K562 (cell line): ENCODE data around the gene LAMA5. TPM values are rescaled to one million over a fixed set of nuclear protein-coding genes. Genes with fewer than 3 reads are reported as not detected.

Experiments used
- CBX1 ChIP-seq: sonication (generic); IDR thresholded peaks from 2 replicates; pipeline ENCODE4 v1.6.1; 2016; ENCODE audit warnings: antibody characterized with exemption, low read depth, mild to moderate bottlenecking
- E2F4 ChIP-seq: sonication (generic); formaldehyde crosslinking; IDR thresholded peaks from 2 replicates; pipeline ENCODE4 v1.8.0; 2022; ENCODE audit warnings: mild to moderate bottlenecking, low read depth, missing genetic modification reagents
- EP400 ChIP-seq: fragments of 450-650 bp; IDR thresholded peaks from 2 replicates; pipeline ENCODE4 v1.6.1; 2017; ENCODE audit warnings: antibody characterized with exemption, mild to moderate bottlenecking, moderate library complexity
- GMEB1 ChIP-seq: fragments of 250-450 bp; sonication (Bioruptor Pico); IDR thresholded peaks from 2 replicates; pipeline ENCODE4 v1.4.0; 2020; ENCODE audit warnings: mild to moderate bottlenecking
- GTF2B ChIP-seq: IDR thresholded peaks from 2 replicates; pipeline ENCODE4 v1.6.1; 2011; ENCODE audit not compliant: insufficient read length; ENCODE audit errors: extremely low read depth
- MAFK ChIP-seq: IDR thresholded peaks from 2 replicates; pipeline ENCODE4 v1.6.1; 2011; ENCODE audit warnings: low read length, improper control_type of control experiment
- MEF2D ChIP-seq: conservative IDR thresholded peaks from 2 replicates; pipeline ENCODE4 v1.6.1; 2016; ENCODE audit warnings: low read depth, missing genetic modification characterization, missing compliant biosample characterization
- NUFIP1 ChIP-seq: fragments of 450-650 bp; IDR thresholded peaks from 2 replicates; pipeline ENCODE4 v1.6.1; 2018; ENCODE audit not compliant: partially characterized antibody
- PHF21A ChIP-seq: fragments of 450-650 bp; IDR thresholded peaks from 2 replicates; pipeline ENCODE4 v1.6.1; 2017; ENCODE audit warnings: low read depth, borderline replicate concordance
- REST ChIP-seq, 2 experiments: fragments of 450-650 bp; formaldehyde crosslinking in 1 of 2; IDR thresholded peaks; 2 replicates each; pipeline versions ENCODE4 v1.4.0 to v1.6.1; 2014 to 2020; ENCODE audit warnings: mild to moderate bottlenecking in 2 of 2, borderline replicate concordance in 1 of 2, low read depth in 1 of 2
- U2AF1 ChIP-seq: fragments of 200-400 bp; formaldehyde crosslinking; optimal IDR thresholded peaks from 2 replicates; pipeline ENCODE3; 2017; ENCODE audit warnings: mild to moderate bottlenecking, low read depth, low read length, moderate library complexity
- YY1 ChIP-seq, 3 experiments: IDR thresholded peaks; 2 replicates each; pipeline ENCODE4 v1.6.1; 2011; ENCODE audit warnings: low read length in 2 of 3, mild to moderate bottlenecking in 2 of 3, moderate library complexity in 2 of 3, borderline replicate concordance in 1 of 3, control low read depth in 1 of 3, low read depth in 1 of 3; ENCODE audit not compliant: insufficient read depth in 3 of 3, insufficient replicate concordance in 2 of 3, control insufficient read depth in 1 of 3, insufficient read length in 1 of 3; ENCODE audit errors: extremely low read depth in 1 of 3
- ZKSCAN1 ChIP-seq: fragments of 150-350 bp; IDR thresholded peaks from 2 replicates; pipeline ENCODE4 v1.6.1; 2016; ENCODE audit warnings: low read depth, low read length
- polyA plus RNA-seq, 8 experiments: library from polyadenylated mRNA; depleted of rRNA in 4 of 8; stranded (reverse) in 5 of 8; unstranded in 3 of 8; fragments of >200 nt; fragmentation: Nextera tagmentation in 2 of 8; fragmentation: Illumina TruSeq in 1 of 8; extraction: Ambion mirVana in 2 of 8; extraction: Trizol in 1 of 8; gene quantifications; 2 replicates each; pipeline versions ENCODE4 v1.2.1 to v1.2.3, GENCODE V29; 2011 to 2014; ENCODE audit warnings: inconsistent platforms in 1 of 8, missing spikeins in 1 of 8
- total RNA-seq, 7 experiments: library from RNA; depleted of rRNA in 6 of 7; stranded (reverse); fragments of >200 nt in 6 of 7; fragmentation: Illumina TruSeq in 2 of 7; extraction: Trizol in 2 of 7; gene quantifications; 2 replicates each; pipeline versions ENCODE4 v1.2.1 to v1.2.3, GENCODE V29; 2011 to 2021; ENCODE audit warnings: low replicate concordance in 1 of 7

LAMA5 gene
- total and polyA plus RNA-seq, 9 of the 15 experiments (the other 6 are each of a cell fraction or from before 2014, with no cell fraction given), result 0.31 to 101 (median 7.8) TPM

GRCh38 chr20:62407221-62407992 is 40.3 kb upstream of the LAMA5 start, which contains the start of gene CABLES2 (continued):
- TF ChIP-seq REST (IDR thresholded peaks at IDR 0.05; ENCODE audit: borderline replicate concordance) (peak; percentile 34; the same call in 1 of the 2 replicates), REST (CRISPR knock-in tag; IDR thresholded peaks at IDR 0.05; ENCODE audit: low read depth) (peak; percentile 82), MAFK (no peak), YY1 (IDR thresholded peaks at IDR 0.05; ENCODE audit: borderline replicate concordance in 1 of 3, control insufficient read depth in 1 of 3, extremely low read depth in 1 of 3, insufficient read depth in 3 of 3, insufficient read length in 1 of 3, insufficient replicate concordance in 2 of 3, low read depth in 1 of 3, low read length in 2 of 3) (peak in 2 of 3 experiments; percentile 22 to 59), GMEB1 (CRISPR knock-in tag) (peak; percentile 61), MEF2D (tag) (no peak), PHF21A (no peak), GTF2B (no peak), E2F4 (CRISPR knock-in tag) (0 out of 2 replicates have a peak, but pooled peaks have one; percentile 53), EP400 (peak; percentile 91), U2AF1 (no peak), CBX1 (peak; percentile 58; the same call in 1 of the 2 replicates), ZKSCAN1 (peak; percentile 37; the same call in 1 of the 2 replicates), NUFIP1 (no peak)
